NCI-H146 treated with DMSO at 0.1 percent for 48 hours (cell line): ENCODE measurements around the gene SH3RF1.
"Not testable (repeated sequence)": the region's sequence is repeated elsewhere in the genome, so short reads cannot be mapped to it uniquely, and the experiment has no call there.

ENCODE experiments used
- DNase-seq: peaks from one replicate; lab custom pipeline; 2025; ENCODE audit not compliant: unreplicated experiment; lab: John Stamatoyannopoulos, UW

The SH3RF1 gene

GRCh38 chr4:169277838-169278237 lies 7.1 kb upstream of the SH3RF1 start:
- not testable (repeated sequence) for DNase-seq

- DNase-seq, result no peak
Observed at GRCh38 chr4:169275180-169275579, 4.4 kb upstream of the SH3RF1 start.

GRCh38 chr4:169274033-169274432 lies 3.3 kb upstream of the SH3RF1 start:
- DNase-seq, result no peak

- no peak for DNase-seq
Observed at GRCh38 chr4:169272265-169272886, 1.6 kb upstream of the SH3RF1 start.

- no peak for DNase-seq
Observed at GRCh38 chr4:169271692-169272007, 894 bp upstream of the SH3RF1 start.

GRCh38 chr4:169269916-169270809 lies 593 bp downstream of the SH3RF1 start:
- peak; percentile 3 for DNase-seq

- DNase-seq, result no peak
Observed at GRCh38 chr4:169268951-169269760, 1.6 kb downstream of the SH3RF1 start.

GRCh38 chr4:169267070-169267469 lies 3.7 kb downstream of the SH3RF1 start:
- no peak for DNase-seq

- no peak for DNase-seq
Observed at GRCh38 chr4:169266661-169267060, 4.1 kb downstream of the SH3RF1 start.

- DNase-seq, result no peak
Observed at GRCh38 chr4:169266081-169266480, 4.7 kb downstream of the SH3RF1 start.

- DNase-seq, result no peak
Observed at GRCh38 chr4:169263791-169264392, 6.9 kb downstream of the SH3RF1 start.

- no peak for DNase-seq
Observed at GRCh38 chr4:169260217-169260866, 10.4 kb downstream of the SH3RF1 start.

GRCh38 chr4:169259271-169259670 lies 11.5 kb downstream of the SH3RF1 start:
- DNase-seq, result no peak

GRCh38 chr4:169258141-169258540 lies 12.6 kb downstream of the SH3RF1 start:
- no peak for DNase-seq

GRCh38 chr4:169256856-169257761 lies 13.6 kb downstream of the SH3RF1 start:
- DNase-seq, result no peak

GRCh38 chr4:169256101-169256612 lies 14.6 kb downstream of the SH3RF1 start:
- DNase-seq, result no peak

- DNase-seq, result no peak
Observed at GRCh38 chr4:169254546-169254983, 16.2 kb downstream of the SH3RF1 start.

GRCh38 chr4:169253904-169254303 lies 16.9 kb downstream of the SH3RF1 start:
- DNase-seq, result no peak

GRCh38 chr4:169253113-169253671 lies 17.6 kb downstream of the SH3RF1 start:
- no peak for DNase-seq
